Astrocyte (in vitro differentiated cells and primary cell): Measurements from ENCODE around the gene TAF11L3. TPM values are rescaled to one million over a fixed set of nuclear protein-coding genes. Genes with fewer than 3 reads are reported as not detected.
"Not testable (repeated sequence)": the region's sequence is repeated elsewhere in the genome, so short reads cannot be mapped to it uniquely, and the experiment has no call there.

Experiments
- DNase-seq: peaks from one replicate; pipeline ENCODE4 v3.0.0-alpha.2; 2010; ENCODE audit warnings: low read depth
- FAIRE-seq: peaks from 2 replicates; lab custom pipeline; 2011; peaks lifted over from hg19 to GRCh38; lab: Jason Lieb, UNC
- H2AFZ ChIP-seq: 2 replicates; pipeline ENCODE4 v1.6.0; 2012; ENCODE audit warnings: low read depth, low read length, inconsistent platforms
- H3K27ac ChIP-seq: 2 replicates; pipeline ENCODE4 v1.5.1; 2011; ENCODE audit warnings: low read depth, low read length, inconsistent platforms
- H3K27me3 ChIP-seq: 2 replicates; pipeline ENCODE4 v1.6.0; 2011; ENCODE audit warnings: low read length, inconsistent platforms; ENCODE audit not compliant: insufficient read depth
- H3K36me3 ChIP-seq: 2 replicates; pipeline ENCODE4 v1.5.1; 2011; ENCODE audit warnings: low read length, inconsistent platforms; ENCODE audit not compliant: insufficient read depth
- H3K4me1 ChIP-seq: 2 replicates; pipeline ENCODE4 v1.5.1; 2011; ENCODE audit warnings: low read length, inconsistent platforms; ENCODE audit not compliant: insufficient read depth
- H3K4me2 ChIP-seq: 2 replicates; pipeline ENCODE4 v1.6.0; 2012; ENCODE audit warnings: low read length, inconsistent platforms
- H3K4me3 ChIP-seq: 2 replicates; pipeline ENCODE4 v1.5.1; 2011; ENCODE audit warnings: low read depth, mild to moderate bottlenecking, low read length, inconsistent platforms; ENCODE audit not compliant: insufficient read depth
- H3K79me2 ChIP-seq: 2 replicates; pipeline ENCODE4 v1.6.0; 2012; ENCODE audit warnings: mild to moderate bottlenecking, low read length, inconsistent platforms; ENCODE audit not compliant: insufficient read depth
- H3K9ac ChIP-seq: 2 replicates; pipeline ENCODE4 v1.6.0; 2012; ENCODE audit warnings: mild to moderate bottlenecking, low read length, inconsistent platforms
- H3K9me3 ChIP-seq: 2 replicates; pipeline ENCODE4 v1.5.1; 2012; ENCODE audit warnings: low read depth, mild to moderate bottlenecking, low read length, inconsistent platforms; ENCODE audit not compliant: insufficient read depth
- H4K20me1 ChIP-seq: 2 replicates; pipeline ENCODE4 v1.6.0; 2012; ENCODE audit warnings: low read length, inconsistent platforms; ENCODE audit not compliant: insufficient read depth
- H3K27ac Mint-ChIP-seq: one replicate; pipeline ENCODE4 v1.8.0; 2021; ENCODE audit warnings: mild to moderate bottlenecking, mixed read lengths; ENCODE audit not compliant: unreplicated experiment
- H3K27me3 Mint-ChIP-seq: one replicate; pipeline ENCODE4 v1.8.0; 2021; ENCODE audit warnings: low read depth, mixed read lengths; ENCODE audit not compliant: unreplicated experiment
- H3K36me3 Mint-ChIP-seq: one replicate; pipeline ENCODE4 v1.8.0; 2021; ENCODE audit warnings: low read depth, mixed read lengths; ENCODE audit not compliant: unreplicated experiment
- H3K4me1 Mint-ChIP-seq: one replicate; pipeline ENCODE4 v1.8.0; 2021; ENCODE audit warnings: low read depth, mixed read lengths; ENCODE audit not compliant: unreplicated experiment
- H3K4me3 Mint-ChIP-seq: one replicate; pipeline ENCODE4 v1.8.0; 2021; ENCODE audit warnings: mild to moderate bottlenecking, moderate library complexity, mixed read lengths; ENCODE audit not compliant: unreplicated experiment
- H3K9me3 Mint-ChIP-seq: one replicate; pipeline ENCODE4 v1.8.0; 2021; ENCODE audit warnings: mild to moderate bottlenecking, mixed read lengths; ENCODE audit not compliant: unreplicated experiment
- EZH2 ChIP-seq: IDR thresholded peaks from 2 replicates; pipeline ENCODE4 v1.6.1; 2012; ENCODE audit warnings: mild to moderate bottlenecking, low read length, inconsistent platforms; ENCODE audit not compliant: insufficient read depth
- total RNA-seq: library from RNA; stranded (reverse); gene quantifications from 2 replicates; pipeline ENCODE4 v1.2.1, GENCODE V29; 2021
- TF ChIP-seq, protein P1 (sequence below): IDR thresholded peaks from 2 replicates; pipeline ENCODE4 v1.5.1; 2011; ENCODE audit warnings: low read depth, mild to moderate bottlenecking, inconsistent platforms, low read length, moderate library complexity; ENCODE audit not compliant: insufficient read depth

The TAF11L3 gene
- total RNA-seq, 1 donor from 2014 or later, result not detected

DNA sequence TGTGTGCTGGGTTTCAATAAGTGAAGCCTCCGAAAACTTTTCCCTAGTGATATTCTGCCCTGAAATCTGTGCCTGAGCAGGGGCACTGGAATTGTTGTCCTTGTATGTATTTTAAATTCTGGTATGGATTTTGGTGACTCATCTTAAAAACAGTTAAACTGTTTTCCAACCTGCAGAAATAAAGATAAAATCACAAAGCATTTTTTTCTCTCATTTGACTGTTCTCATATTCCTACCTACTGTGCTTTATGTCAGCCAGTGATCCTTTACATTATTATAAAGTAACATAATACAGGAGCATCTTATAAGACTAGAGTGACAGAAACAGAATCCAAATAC, 31.0 kb upstream of the TAF11L3 start:
- Mint-ChIP-seq H3K36me3 (no peaks in the 10 kb centered on the region), H3K27me3 (no peaks in the 10 kb centered on the region), H3K4me1 (peaks cover 3% of the 10 kb centered on the region), H3K4me3 (no peak overlapping the region), H3K9me3 (no peaks in the 10 kb centered on the region), H3K27ac (no peak overlapping the region)
- no peaks in the 10 kb centered on the region for H3K4me1 ChIP-seq
- no peak for TF ChIP-seq EZH2
- TF ChIP-seq, protein P1, sequence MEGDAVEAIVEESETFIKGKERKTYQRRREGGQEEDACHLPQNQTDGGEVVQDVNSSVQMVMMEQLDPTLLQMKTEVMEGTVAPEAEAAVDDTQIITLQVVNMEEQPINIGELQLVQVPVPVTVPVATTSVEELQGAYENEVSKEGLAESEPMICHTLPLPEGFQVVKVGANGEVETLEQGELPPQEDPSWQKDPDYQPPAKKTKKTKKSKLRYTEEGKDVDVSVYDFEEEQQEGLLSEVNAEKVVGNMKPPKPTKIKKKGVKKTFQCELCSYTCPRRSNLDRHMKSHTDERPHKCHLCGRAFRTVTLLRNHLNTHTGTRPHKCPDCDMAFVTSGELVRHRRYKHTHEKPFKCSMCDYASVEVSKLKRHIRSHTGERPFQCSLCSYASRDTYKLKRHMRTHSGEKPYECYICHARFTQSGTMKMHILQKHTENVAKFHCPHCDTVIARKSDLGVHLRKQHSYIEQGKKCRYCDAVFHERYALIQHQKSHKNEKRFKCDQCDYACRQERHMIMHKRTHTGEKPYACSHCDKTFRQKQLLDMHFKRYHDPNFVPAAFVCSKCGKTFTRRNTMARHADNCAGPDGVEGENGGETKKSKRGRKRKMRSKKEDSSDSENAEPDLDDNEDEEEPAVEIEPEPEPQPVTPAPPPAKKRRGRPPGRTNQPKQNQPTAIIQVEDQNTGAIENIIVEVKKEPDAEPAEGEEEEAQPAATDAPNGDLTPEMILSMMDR, result no peak
- FAIRE-seq (no peak), DNase-seq (no peak)
- H2AFZ ChIP-seq, result no peak overlapping the region
- no peaks in the 10 kb centered on the region for H3K9me3 ChIP-seq
- H4K20me1 ChIP-seq, result no peaks in the 10 kb centered on the region
- no peaks in the 10 kb centered on the region for H3K36me3 ChIP-seq
- no peak overlapping the region for H3K4me2 ChIP-seq
- H3K9ac ChIP-seq, result no peak overlapping the region
- H3K27me3 ChIP-seq, result peaks cover 2% of the 10 kb centered on the region
- no peak overlapping the region for H3K27ac ChIP-seq
- H3K79me2 ChIP-seq, result no peaks in the 10 kb centered on the region
- no peak overlapping the region for H3K4me3 ChIP-seq

DNA sequence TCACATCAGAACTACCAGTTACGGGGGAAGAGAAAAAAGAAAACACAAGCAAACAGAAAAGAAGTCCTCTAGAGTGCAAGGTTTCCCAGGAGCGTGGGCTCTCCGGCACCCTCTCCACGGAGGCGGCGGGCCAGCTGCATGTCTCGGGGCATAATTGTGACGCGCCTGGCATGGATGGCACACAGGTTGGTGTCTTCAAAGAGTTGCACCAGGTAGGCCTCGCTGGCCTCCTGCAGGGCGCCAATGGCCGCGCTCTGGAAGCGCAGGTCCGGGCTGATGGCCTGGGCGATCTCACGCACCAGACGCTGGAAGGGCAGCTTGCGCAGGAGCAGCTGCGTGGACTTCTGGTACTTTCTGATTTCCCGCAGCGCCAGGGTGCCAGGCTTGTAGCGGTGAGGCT, 26.9 kb upstream of the TAF11L3 start:
- H3K4me3 ChIP-seq, H3K9me3 ChIP-seq, H3K27ac ChIP-seq, H3K27me3 Mint-ChIP-seq, H3K4me1 Mint-ChIP-seq, H3K4me2 ChIP-seq, H2AFZ ChIP-seq, H3K27me3 ChIP-seq, H3K4me3 Mint-ChIP-seq, H3K79me2 ChIP-seq, H3K4me1 ChIP-seq, H3K9me3 Mint-ChIP-seq, FAIRE-seq, H3K9ac ChIP-seq, H3K36me3 ChIP-seq, H3K36me3 Mint-ChIP-seq, H3K27ac Mint-ChIP-seq, DNase-seq, H4K20me1 ChIP-seq: not testable (repeated sequence)

DNA sequence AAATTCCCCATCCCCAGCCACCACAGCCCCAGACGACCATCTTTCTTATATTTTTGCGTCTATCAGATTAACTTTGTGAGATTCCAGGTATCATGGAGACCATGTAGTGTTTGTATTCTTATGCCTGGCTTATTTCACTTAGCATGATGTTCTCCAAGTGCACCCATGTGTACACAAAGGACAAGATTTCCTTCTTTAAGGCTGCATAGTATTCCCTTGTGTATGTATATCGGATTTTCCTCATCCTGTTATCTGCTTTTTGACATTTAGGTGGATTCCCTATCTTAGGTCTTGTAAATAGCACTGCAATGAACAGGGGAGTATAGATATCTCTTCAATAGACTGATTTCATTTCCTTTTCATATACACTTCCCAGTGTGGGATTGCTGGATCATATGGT, 25.4 kb upstream of the TAF11L3 start:
- Histone ChIP-seq H3K4me1 (no peaks in the 10 kb centered on the region), H2AFZ (no peak overlapping the region), H3K9me3 (no peaks in the 10 kb centered on the region), H3K27ac (no peak overlapping the region), H4K20me1 (no peaks in the 10 kb centered on the region), H3K4me3 (no peak overlapping the region), H3K79me2 (no peaks in the 10 kb centered on the region), H3K27me3 (peaks cover 2% of the 10 kb centered on the region), H3K4me2 (no peak overlapping the region), H3K9ac (no peak overlapping the region), H3K36me3 (no peaks in the 10 kb centered on the region)
- TF ChIP-seq, protein P1, result no peak
- TF ChIP-seq EZH2, result no peak
- no peaks in the 10 kb centered on the region for H3K4me1 Mint-ChIP-seq
- no peak for DNase-seq
- FAIRE-seq, result no peak
- H3K9me3 Mint-ChIP-seq, result no peaks in the 10 kb centered on the region
- H3K4me3 Mint-ChIP-seq, result no peak overlapping the region
- no peak overlapping the region for H3K27ac Mint-ChIP-seq
- H3K36me3 Mint-ChIP-seq, result no peaks in the 10 kb centered on the region
- no peaks in the 10 kb centered on the region for H3K27me3 Mint-ChIP-seq
